ENCODE results near the gene KPNA6. TPM values are rescaled to one million over a fixed set of nuclear protein-coding genes. Genes with fewer than 3 reads are reported as not detected.

The KPNA6 gene
- total and polyA plus RNA-seq, 4 experiments from 2014 or later: 25.4 to 62.5 (median 42.9) TPM

Small RNAs within 50 kb of the gene (microRNA-seq; reads per million reads assigned to microRNA genes)
- gene MIR5585 (ENCODE audit: borderline microRNAs expressed, borderline number of aligned reads, borderline replicate concordance): not detected

Other genes starting within 250 kb of the KPNA6 start
- gene PTP4A2, start 169.7 kb upstream of the KPNA6 start, total RNA-seq: 100 to 1,000 TPM; 254 to 276 TPM
- 100 to 1,000 TPM; 401 to 529 TPM for gene PTP4A2, start 169.7 kb upstream of the KPNA6 start, polyA plus RNA-seq
- gene KHDRBS1, start 94.2 kb upstream of the KPNA6 start, total RNA-seq: 100 to 1,000 TPM; 114 to 122 TPM
- gene KHDRBS1, start 94.2 kb upstream of the KPNA6 start, polyA plus RNA-seq: 100 to 1,000 TPM in 1 of 2 donors, 10 to 100 TPM in 1; 70.8 to 116 TPM
- gene TMEM39B, start 35.1 kb upstream of the KPNA6 start, total RNA-seq: 10 to 100 TPM; 18.4 to 19.1 TPM
- gene TMEM39B, start 35.1 kb upstream of the KPNA6 start, polyA plus RNA-seq: 1 to 10 TPM; 1.1 to 4.2 TPM
- 10 to 100 TPM; 42.6 to 43.4 TPM for gene TXLNA, start 71.6 kb downstream of the KPNA6 start, total RNA-seq
- gene TXLNA, start 71.6 kb downstream of the KPNA6 start, polyA plus RNA-seq: 10 to 100 TPM; 21.8 to 32.4 TPM
- 1 to 10 TPM; 4.2 to 5.1 TPM for gene CCDC28B, start 92.5 kb downstream of the KPNA6 start, total RNA-seq
- gene CCDC28B, start 92.5 kb downstream of the KPNA6 start, polyA plus RNA-seq: 1 to 10 TPM; 8.5 to 8.6 TPM
- gene IQCC, start 97.6 kb downstream of the KPNA6 start, total RNA-seq: 1 to 10 TPM; 2.7 TPM
- 1 to 10 TPM in 1 of 2 donors, not detected in 1; 2.3 TPM for gene IQCC, start 97.6 kb downstream of the KPNA6 start, polyA plus RNA-seq
- gene DCDC2B, start 101.0 kb downstream of the KPNA6 start, total RNA-seq: not detected
- gene DCDC2B, start 101.0 kb downstream of the KPNA6 start, polyA plus RNA-seq: not detected
- gene TMEM234, start 114.3 kb downstream of the KPNA6 start, total RNA-seq: 10 to 100 TPM; 27.1 to 30.7 TPM
- 1 to 10 TPM; 5.1 to 6.1 TPM for gene TMEM234, start 114.3 kb downstream of the KPNA6 start, polyA plus RNA-seq
- gene EIF3I, start 114.4 kb downstream of the KPNA6 start, total RNA-seq: 10 to 100 TPM; 78.3 to 85.3 TPM
- 100 to 1,000 TPM; 165 to 248 TPM for gene EIF3I, start 114.4 kb downstream of the KPNA6 start, polyA plus RNA-seq
- gene FAM167B, start 139.2 kb downstream of the KPNA6 start, total RNA-seq: 1 to 10 TPM in 1 of 2 experiments, under 1 TPM in 1; 0.50 to 1.2 TPM
- not detected for gene FAM167B, start 139.2 kb downstream of the KPNA6 start, polyA plus RNA-seq
- 100 to 1,000 TPM; 431 to 436 TPM for gene LCK, start 143.2 kb downstream of the KPNA6 start, total RNA-seq
- 1,000 to 10,000 TPM in 1 of 2 donors, 100 to 1,000 TPM in 1; 779 to 1,233 TPM for gene LCK, start 143.2 kb downstream of the KPNA6 start, polyA plus RNA-seq
- 100 to 1,000 TPM; 174 to 190 TPM for gene HDAC1, start 184.0 kb downstream of the KPNA6 start, total RNA-seq
- gene HDAC1, start 184.0 kb downstream of the KPNA6 start, polyA plus RNA-seq: 100 to 1,000 TPM; 169 to 185 TPM
- gene MARCKSL1, start 228.2 kb downstream of the KPNA6 start, total RNA-seq: 10 to 100 TPM; 46.5 to 47.3 TPM
- gene MARCKSL1, start 228.2 kb downstream of the KPNA6 start, polyA plus RNA-seq: 10 to 100 TPM; 74.5 to 75.9 TPM